Measurements from ENCODE around the gene SORBS1.

Gene SORBS1

DNA sequence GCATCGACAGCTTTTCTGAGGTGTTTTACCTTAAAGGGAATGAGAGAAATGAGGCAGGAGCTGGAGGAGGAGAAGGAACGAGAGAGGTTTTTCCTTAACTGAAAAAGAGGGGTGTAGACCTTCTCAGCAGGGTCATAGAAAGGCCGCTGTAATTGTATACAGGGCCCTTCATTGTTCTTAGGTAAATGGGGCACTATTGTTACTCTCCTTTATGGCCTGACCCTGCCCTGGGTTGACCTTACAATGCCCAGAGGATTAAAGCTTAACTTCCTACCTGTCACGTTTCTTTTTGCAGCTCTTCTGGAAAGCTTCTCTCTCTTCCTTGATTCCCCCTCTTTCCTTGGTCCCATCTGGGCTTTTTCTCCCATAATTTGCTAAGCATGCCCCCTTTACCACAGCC, 256.7 kb downstream of the SORBS1 start:
- no peak overlapping the region for H3K4me3 ChIP-seq (ENCODE audit: control insufficient read depth, low read depth, low read length)
- TF ChIP-seq, protein P1, sequence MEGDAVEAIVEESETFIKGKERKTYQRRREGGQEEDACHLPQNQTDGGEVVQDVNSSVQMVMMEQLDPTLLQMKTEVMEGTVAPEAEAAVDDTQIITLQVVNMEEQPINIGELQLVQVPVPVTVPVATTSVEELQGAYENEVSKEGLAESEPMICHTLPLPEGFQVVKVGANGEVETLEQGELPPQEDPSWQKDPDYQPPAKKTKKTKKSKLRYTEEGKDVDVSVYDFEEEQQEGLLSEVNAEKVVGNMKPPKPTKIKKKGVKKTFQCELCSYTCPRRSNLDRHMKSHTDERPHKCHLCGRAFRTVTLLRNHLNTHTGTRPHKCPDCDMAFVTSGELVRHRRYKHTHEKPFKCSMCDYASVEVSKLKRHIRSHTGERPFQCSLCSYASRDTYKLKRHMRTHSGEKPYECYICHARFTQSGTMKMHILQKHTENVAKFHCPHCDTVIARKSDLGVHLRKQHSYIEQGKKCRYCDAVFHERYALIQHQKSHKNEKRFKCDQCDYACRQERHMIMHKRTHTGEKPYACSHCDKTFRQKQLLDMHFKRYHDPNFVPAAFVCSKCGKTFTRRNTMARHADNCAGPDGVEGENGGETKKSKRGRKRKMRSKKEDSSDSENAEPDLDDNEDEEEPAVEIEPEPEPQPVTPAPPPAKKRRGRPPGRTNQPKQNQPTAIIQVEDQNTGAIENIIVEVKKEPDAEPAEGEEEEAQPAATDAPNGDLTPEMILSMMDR (IDR thresholded peaks at IDR 0.05; ENCODE audit: control insufficient read depth, insufficient read depth, low read depth, low read length, missing control alignments) = no peak
- no peak for DNase-seq (ENCODE audit: low read depth)

DNA sequence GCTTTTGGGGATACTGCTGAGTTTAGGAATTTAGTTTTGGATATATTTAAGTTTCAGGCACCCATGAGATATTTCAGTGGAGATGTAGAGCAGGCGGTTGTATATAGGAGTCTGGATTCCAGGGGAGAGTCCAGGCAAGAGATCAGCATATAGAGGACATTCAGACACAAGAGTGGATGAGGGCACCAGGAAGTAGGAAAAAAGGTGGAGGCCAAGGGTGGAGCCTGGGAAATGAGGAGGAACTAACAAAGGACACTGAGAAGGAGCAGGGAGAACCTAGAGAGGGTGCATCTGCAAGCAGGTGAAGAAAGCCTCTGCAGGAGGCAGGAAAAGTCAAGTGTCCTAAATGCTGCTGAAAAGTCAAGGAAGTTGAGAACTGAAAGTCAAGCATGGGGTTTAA, 257.2 kb downstream of the SORBS1 start:
- TF ChIP-seq, protein P1 (IDR thresholded peaks at IDR 0.05; ENCODE audit: control insufficient read depth, insufficient read depth, low read depth, low read length, missing control alignments) = no peak
- DNase-seq (ENCODE audit: low read depth) = no peak

DNA sequence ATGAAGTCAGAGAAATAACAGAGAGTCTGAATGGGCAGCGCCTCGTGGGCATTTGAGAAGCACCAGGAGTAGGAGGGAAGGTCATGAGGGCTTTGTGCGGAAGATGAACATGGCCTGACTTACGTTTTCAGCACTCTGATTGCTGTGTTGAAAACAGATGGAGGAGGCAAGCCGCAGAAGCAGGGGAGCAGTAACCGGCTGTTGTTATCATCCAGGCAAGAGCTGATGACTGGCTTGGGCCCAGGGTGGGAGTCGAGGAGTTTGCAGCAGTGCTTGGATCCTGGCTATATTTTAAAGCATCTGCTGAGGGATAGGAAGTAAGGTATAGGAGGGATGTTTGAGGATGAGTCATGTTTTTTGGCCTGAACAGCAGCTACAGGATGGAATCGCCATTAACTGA, 257.6 kb downstream of the SORBS1 start:
- DNase-seq (ENCODE audit: low read depth) = no peak

More for the DNA sequence above, 257.2 kb downstream of the SORBS1 start:
- no peak overlapping the region for H3K4me3 ChIP-seq (ENCODE audit: control insufficient read depth, low read depth, low read length)

DNA sequence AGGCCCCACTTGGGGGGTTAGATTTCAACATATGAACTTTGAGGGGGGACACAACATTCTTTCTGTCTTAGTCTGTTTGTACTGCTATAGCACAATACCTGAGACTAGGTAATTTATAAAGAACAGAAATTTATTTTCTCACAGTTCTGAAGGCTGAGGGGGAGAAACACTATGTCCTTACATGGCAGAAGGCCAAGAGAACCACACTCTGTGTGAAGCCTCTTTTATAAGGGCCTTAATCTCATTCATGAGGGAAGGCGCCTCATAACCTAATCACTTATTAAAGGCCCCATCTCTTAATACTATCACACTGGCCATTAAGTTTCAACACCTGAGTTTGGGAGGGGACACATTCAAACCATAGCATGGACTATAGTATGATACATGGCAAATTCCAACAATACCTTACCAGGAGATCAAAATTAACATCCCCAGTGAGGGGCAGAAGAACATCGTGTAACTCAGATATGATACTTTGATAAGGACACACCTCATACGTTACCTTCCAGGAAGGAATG, 261.1 kb downstream of the SORBS1 start:
- no peak overlapping the region for H3K4me3 ChIP-seq (ENCODE audit: control insufficient read depth, low read depth, low read length)
- DNase-seq (ENCODE audit: low read depth) = no peak
- TF ChIP-seq, protein P1 (IDR thresholded peaks at IDR 0.05; ENCODE audit: control insufficient read depth, insufficient read depth, low read depth, low read length, missing control alignments) = no peak

More for the DNA sequence above, 257.6 kb downstream of the SORBS1 start:
- no peak overlapping the region for H3K4me3 ChIP-seq (ENCODE audit: control insufficient read depth, low read depth, low read length)
- TF ChIP-seq, protein P1 (IDR thresholded peaks at IDR 0.05; ENCODE audit: control insufficient read depth, insufficient read depth, low read depth, low read length, missing control alignments) = no peak

DNA sequence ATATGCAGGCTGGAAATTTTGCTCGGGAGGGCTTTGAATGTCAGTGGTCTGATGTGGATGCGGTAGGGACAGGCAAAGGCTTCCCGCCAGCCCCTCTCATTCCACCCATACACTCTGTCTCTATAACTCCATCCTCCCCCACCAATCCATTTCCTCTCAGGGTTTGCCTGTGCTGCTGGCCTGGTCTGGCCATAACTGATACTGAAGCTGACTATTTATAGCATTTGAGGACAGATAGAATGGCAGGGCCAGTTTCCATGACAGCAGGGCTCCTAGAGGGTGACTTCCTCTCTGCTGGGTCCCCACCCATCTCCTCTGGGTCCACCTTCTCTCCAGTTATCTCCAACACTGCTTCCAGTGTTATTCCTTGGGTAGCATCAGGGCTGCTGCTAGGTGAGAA, 263.8 kb downstream of the SORBS1 start:
- no peak for DNase-seq (ENCODE audit: low read depth)
- H3K4me3 ChIP-seq (ENCODE audit: control insufficient read depth, low read depth, low read length) = no peak overlapping the region
- TF ChIP-seq, protein P1 (IDR thresholded peaks at IDR 0.05; ENCODE audit: control insufficient read depth, insufficient read depth, low read depth, low read length, missing control alignments) = no peak

DNA sequence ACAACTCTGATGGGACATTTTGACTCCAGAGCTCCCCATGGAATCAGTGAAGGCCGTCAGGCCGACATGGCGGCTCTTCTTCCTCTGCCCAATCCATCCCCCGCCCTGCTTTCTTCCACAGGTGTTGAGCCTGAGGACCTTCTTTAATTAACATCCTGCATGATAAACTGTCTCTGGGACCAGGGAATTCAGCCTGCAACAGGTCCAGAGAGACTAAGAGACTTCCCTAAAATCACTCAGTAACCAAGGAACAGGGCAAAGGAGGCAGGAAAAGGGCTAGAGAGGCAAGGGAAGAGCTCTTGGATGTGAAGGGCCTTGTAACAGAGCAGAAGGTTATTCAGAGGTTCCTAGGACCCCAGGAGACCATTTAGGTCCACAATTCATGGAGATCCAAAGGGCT, 264.4 kb downstream of the SORBS1 start:
- DNase-seq (ENCODE audit: low read depth) = no peak
- TF ChIP-seq, protein P1 (IDR thresholded peaks at IDR 0.05; ENCODE audit: control insufficient read depth, insufficient read depth, low read depth, low read length, missing control alignments) = no peak
- H3K4me3 ChIP-seq (ENCODE audit: control insufficient read depth, low read depth, low read length) = no peak overlapping the region

All from AG09309 (cell line).